Naive thymus-derived CD8-positive, alpha-beta T cell (primary cell): Measurements from ENCODE around the gene IVL. TPM values are rescaled to one million over a fixed set of nuclear protein-coding genes. Genes with fewer than 3 reads are reported as not detected.
A peak's percentile ranks its signal among the peaks of the same experiment; 100 is the strongest.

Source experiments
- ATAC-seq, 2 donors: fragments of 150-1000 bp; cut with Tn5 transposase in 1 of 2; sonication (Bioruptor Pico), chemical (Tn5 transposase) in 1 of 2; 1 replicate in 1 of 2; 2 replicates in 1 of 2; pipeline ENCODE4 v1.10.0; 2021; ENCODE audit warnings: mild to moderate bottlenecking in 2 of 2, moderate library complexity in 2 of 2
- POLR2A ChIA-PET: fragments of 350-600 bp; sonication (Branson Sonifier 250); formaldehyde crosslinking; loops from one replicate; lab custom pipeline; 2021; ENCODE audit warnings: antibody characterized with exemption; lab: Charles Lee
- DNase-seq, 10 donors: peaks; one replicate each; pipeline versions ENCODE4 v3.0.0 to v3.0.0-alpha.2; 2020 to 2022
- H3K27ac Mint-ChIP-seq, 10 donors: one replicate each; pipeline ENCODE4 v1.8.0; 2020 to 2022; ENCODE audit warnings: mild to moderate bottlenecking in 10 of 10, mixed read lengths in 10 of 10, moderate library complexity in 4 of 10, inconsistent platforms in 1 of 10
- H3K27me3 Mint-ChIP-seq, 5 donors: one replicate each; pipeline ENCODE4 v1.8.0; 2021 to 2022; ENCODE audit warnings: mixed read lengths in 5 of 5
- H3K36me3 Mint-ChIP-seq, 3 donors: one replicate each; pipeline ENCODE4 v1.8.0; 2020 to 2022; ENCODE audit warnings: mixed read lengths in 3 of 3, mild to moderate bottlenecking in 2 of 3, inconsistent platforms in 1 of 3
- H3K4me1 Mint-ChIP-seq, 4 donors: one replicate each; pipeline ENCODE4 v1.8.0; 2021 to 2022; ENCODE audit warnings: mixed read lengths in 4 of 4
- H3K4me3 Mint-ChIP-seq, 10 donors: one replicate each; pipeline ENCODE4 v1.8.0; 2020 to 2022; ENCODE audit warnings: mild to moderate bottlenecking in 10 of 10, mixed read lengths in 10 of 10, moderate library complexity in 6 of 10, inconsistent platforms in 1 of 10
- H3K9me3 Mint-ChIP-seq, 9 donors: one replicate each; pipeline ENCODE4 v1.8.0; 2020 to 2022; ENCODE audit warnings: mixed read lengths in 9 of 9, mild to moderate bottlenecking in 3 of 9, inconsistent platforms in 1 of 9, moderate library complexity in 1 of 9
- polyA plus RNA-seq, 3 donors: library from polyadenylated mRNA; unstranded; fragments of 300-500 nt; fragmentation: Illumina TruSeq; gene quantifications; one replicate each; pipeline ENCODE4 v1.2.3, GENCODE V29; 2021
- total RNA-seq, 8 experiments: library from RNA in 2 of 8; stranded (reverse) in 2 of 8; gene quantifications; one replicate each; pipeline ENCODE4 v1.2.3 and lab custom pipeline; 2021 to 2026

The IVL gene
- total and polyA plus RNA-seq, 5 experiments from 2014 or later, result not detected

DNA sequence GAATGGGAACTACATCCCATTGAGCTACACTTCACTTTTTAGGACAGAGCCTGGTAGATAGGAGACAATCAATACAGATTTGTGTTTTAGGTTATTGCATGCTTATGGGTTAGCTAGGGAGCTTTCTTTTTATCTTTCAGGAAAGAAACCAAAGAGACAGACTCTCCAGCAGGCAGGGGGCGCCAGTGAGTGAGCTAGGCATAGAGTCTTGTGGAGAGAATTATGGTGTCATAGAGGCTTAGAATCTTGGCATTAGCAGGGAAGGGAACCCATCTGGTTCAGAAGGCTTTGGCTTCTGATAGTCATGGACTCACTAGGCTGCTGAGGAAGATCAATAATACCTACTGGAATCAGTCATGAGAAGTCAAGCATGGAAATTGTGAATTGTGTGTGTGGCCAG lies 30.3 kb upstream of the IVL start, which contains the start of gene SMCP:
Gene SMCP, plus strand, starts transcription at position 281 of the 400 bp plus-strand sequence. CDS start 6,101 bp downstream, outside the sequence.
- Mint-ChIP-seq H3K27ac (no peak within 1 kb of the TSS), H3K27me3 (peaks cover 7 to 36% (median 19%) of the 10 kb centered on the region in 5 donors), H3K36me3 (no peaks in the 10 kb centered on the region), H3K4me1 (peaks cover 0 to 2% (median 0%) of the 10 kb centered on the region in 4 donors), H3K4me3 (peak within 1 kb of the TSS in 1 of 10 donors; percentile 46), H3K9me3 (peaks cover 0 to 2% (median 0%) of the 10 kb centered on the region in 9 donors)
- no peak for ATAC-seq
- DNase-seq, result no peak
- POLR2A ChIA-PET, result no interaction called here

DNA sequence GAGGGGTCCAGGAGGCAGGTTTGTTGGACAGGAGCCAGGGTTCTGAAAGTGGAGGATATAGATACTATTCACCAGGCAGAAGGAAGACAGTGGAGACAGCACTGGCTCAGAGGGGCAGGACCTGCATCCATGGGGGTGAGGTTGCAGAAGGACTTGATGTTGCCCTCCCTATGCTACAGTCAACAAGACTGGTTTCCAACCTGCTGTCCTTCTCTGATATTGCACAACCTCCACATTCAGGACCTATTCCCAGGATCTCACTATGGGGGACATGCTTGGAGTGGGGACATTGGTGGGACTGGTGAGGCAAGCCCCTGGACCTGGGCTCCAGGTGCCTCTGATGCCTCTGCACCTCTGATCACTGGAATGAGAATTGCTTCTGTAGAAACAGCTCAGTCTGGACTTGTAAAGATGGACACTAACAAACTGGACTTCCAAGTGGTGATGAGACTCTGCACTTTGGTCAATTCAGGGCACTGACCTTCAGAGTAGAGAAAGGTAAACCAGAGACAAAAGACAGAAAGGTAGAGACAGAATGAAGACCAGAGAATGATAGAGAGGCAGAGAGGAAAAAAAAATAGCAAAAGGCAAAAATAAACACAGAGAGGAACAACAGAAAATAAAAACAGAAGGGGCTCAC lies 28.7 kb upstream of the IVL start:
- Mint-ChIP-seq H3K27ac (no peak overlapping the region), H3K27me3 (peaks cover 7 to 35% (median 18%) of the 10 kb centered on the region in 5 donors), H3K9me3 (peaks cover 0 to 2% (median 0%) of the 10 kb centered on the region in 9 donors), H3K4me3 (no peak overlapping the region), H3K4me1 (peaks cover 0 to 2% (median 0%) of the 10 kb centered on the region in 4 donors), H3K36me3 (no peaks in the 10 kb centered on the region)
- DNase-seq (no peak), ATAC-seq (no peak)
- POLR2A ChIA-PET, result no interaction called here

DNA sequence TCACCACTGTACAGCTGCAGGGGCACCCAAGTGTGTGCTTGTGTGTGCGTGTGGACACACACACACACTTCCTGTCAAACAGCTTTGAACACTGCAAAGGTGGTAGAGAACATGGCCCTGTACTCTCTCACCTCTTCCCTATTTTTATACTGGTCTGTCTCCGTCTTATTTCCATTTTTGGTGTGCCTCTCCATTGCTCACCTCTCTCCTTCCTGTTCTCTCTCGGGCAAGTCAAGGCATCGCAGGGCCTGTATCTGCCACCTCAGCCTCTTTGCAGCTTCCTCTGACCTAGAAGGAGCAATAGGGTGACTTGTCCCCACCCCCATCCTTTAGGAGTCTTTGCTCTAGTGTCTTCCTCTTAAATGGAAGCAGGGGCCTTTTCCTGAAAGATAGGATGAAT lies 28.0 kb upstream of the IVL start:
- H3K9me3 Mint-ChIP-seq, result peaks cover 0 to 2% (median 0%) of the 10 kb centered on the region in 9 donors
- H3K4me3 Mint-ChIP-seq, result no peak overlapping the region
- no peak for ATAC-seq
- DNase-seq, result no peak
- no peak overlapping the region for H3K27ac Mint-ChIP-seq
- peaks cover 7 to 29% (median 15%) of the 10 kb centered on the region in 5 donors for H3K27me3 Mint-ChIP-seq
- H3K4me1 Mint-ChIP-seq, result peaks cover 0 to 2% (median 0%) of the 10 kb centered on the region in 4 donors
- H3K36me3 Mint-ChIP-seq, result no peaks in the 10 kb centered on the region
- POLR2A ChIA-PET, result no interaction called here

DNA sequence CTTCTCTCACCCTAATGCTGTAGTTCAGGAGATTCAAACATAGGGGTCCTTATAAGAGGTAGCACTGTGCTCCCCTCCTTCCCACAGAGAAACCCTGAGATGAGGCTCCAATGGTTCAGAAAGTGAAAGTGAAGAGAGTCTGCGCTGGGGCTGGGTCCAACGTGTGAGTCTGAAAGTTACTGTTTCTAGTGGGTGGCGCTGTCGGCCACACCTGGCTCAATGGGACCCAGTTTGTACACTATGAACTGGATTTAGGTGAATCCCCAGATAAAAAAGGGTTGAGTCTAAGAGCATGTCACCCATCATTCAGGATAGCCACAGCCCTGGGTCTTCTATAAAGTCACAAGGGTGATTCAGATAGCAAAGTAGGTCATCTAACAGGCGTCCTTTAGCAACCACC lies 27.4 kb upstream of the IVL start:
- no peaks in the 10 kb centered on the region for H3K36me3 Mint-ChIP-seq
- peaks cover 0 to 2% (median 0%) of the 10 kb centered on the region in 4 donors for H3K4me1 Mint-ChIP-seq
- POLR2A ChIA-PET, result no interaction called here
- ATAC-seq (no peak), DNase-seq (no peak)
- H3K4me3 Mint-ChIP-seq, result no peak overlapping the region
- peaks cover 0 to 2% (median 0%) of the 10 kb centered on the region in 9 donors for H3K9me3 Mint-ChIP-seq
- H3K27me3 Mint-ChIP-seq, result peaks cover 7 to 23% (median 15%) of the 10 kb centered on the region in 5 donors
- H3K27ac Mint-ChIP-seq, result no peak overlapping the region

DNA sequence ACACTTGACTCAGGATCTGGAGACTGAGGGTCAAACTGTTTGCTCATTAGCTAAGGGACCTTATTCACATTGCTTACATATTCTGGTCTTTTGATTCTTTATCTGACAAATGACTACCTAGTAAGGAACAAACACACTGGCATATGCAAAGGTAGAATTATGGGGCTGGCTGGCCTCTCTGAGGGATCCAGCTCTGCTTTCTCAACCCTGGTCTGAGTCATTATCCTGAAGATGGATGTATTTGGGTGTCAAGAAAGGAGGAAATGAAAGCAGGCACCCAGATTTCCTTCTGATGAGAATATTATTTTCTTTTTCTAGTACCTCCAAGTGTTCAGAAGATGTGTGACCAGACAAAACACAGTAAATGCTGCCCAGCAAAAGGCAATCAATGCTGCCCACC lies 24.3 kb upstream of the IVL start:
- POLR2A ChIA-PET, result no interaction called here
- H3K4me3 Mint-ChIP-seq, result no peak overlapping the region
- peaks cover 0 to 3% (median 0%) of the 10 kb centered on the region in 5 donors for H3K27me3 Mint-ChIP-seq
- no peaks in the 10 kb centered on the region for H3K9me3 Mint-ChIP-seq
- H3K27ac Mint-ChIP-seq, result no peak overlapping the region
- ATAC-seq, result no peak
- H3K4me1 Mint-ChIP-seq, result peaks cover 0 to 2% (median 0%) of the 10 kb centered on the region in 4 donors
- H3K36me3 Mint-ChIP-seq, result no peaks in the 10 kb centered on the region
- no peak for DNase-seq

DNA sequence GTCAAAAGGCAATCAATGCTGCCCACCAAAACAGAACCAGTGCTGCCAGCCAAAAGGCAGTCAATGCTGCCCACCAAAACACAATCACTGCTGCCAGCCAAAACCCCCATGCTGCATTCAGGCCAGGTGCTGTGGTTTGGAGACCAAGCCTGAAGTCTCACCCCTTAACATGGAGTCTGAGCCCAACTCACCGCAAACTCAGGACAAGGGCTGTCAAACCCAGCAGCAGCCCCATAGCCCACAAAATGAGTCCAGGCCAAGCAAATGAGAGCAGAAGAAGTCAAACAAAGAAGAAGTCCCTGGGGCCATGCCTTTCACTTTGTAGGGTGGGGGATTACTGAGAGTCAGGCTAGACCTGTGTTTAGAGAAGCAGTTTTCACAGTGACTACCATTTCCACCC lies 23.8 kb upstream of the IVL start:
- H3K27ac Mint-ChIP-seq, result peak overlapping the region in 1 of 10 donors; percentile 27
- H3K9me3 Mint-ChIP-seq, result no peaks in the 10 kb centered on the region
- H3K27me3 Mint-ChIP-seq, result peaks cover 0 to 3% (median 0%) of the 10 kb centered on the region in 5 donors
- no peak overlapping the region for H3K4me3 Mint-ChIP-seq
- no peak for ATAC-seq
- H3K4me1 Mint-ChIP-seq, result peaks cover 0 to 2% (median 0%) of the 10 kb centered on the region in 4 donors
- POLR2A ChIA-PET, result no interaction called here
- DNase-seq, result no peak
- H3K36me3 Mint-ChIP-seq, result no peaks in the 10 kb centered on the region

DNA sequence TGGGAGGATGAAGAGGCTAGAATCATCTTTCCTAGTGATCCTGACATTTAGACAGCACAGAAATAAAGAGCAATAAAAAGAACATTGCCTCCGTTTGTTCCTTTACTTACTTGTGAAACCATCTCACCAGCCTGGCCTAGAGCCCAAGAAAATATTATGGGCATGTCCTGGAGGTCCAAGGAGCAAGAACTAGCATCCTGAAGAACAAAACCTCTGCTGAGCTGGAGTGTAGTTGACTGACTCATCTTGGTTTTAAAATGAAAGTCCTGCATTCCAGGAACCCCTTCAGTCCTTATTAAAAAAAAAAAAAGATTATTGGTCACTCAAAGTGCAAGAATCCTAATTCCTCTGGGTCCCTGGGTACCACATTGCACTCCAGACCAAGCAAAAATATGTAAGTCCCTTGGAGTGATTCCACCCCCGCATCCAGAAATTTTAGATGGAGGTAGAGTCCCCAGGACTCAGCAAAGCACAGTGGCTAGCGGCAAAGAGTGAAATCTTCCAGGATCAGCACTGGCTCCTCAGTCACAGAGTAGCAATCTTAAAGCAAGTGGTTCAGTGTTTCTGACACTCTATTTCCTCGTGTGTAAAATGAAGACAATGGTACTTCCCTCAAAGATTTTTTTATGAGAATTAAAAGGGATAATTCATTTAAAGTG lies 23.3 kb upstream of the IVL start:
- H3K36me3 Mint-ChIP-seq, result no peaks in the 10 kb centered on the region

DNA sequence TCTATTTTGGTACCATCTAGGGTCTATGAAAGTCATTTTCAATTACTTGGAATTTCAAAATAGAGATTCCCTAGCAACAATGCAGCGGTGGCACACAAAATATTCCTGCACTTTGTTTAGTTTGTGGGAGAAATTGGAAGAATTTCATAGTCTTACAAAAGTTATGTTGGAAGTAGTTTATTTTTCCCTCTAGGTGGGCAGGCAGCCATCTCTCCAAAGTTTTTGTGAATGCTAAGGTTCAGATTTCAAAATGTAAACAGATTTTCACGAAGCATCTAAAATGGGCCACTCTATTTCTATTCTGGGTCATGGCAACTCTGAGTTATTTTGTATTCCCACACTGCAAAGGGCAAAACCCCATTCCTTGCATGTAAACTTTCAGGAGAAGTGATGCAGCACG lies 22.3 kb upstream of the IVL start:
- Mint-ChIP-seq H3K36me3 (no peaks in the 10 kb centered on the region), H3K27me3 (peaks cover 4 to 11% (median 7%) of the 10 kb centered on the region in 5 donors), H3K9me3 (no peaks in the 10 kb centered on the region), H3K4me1 (no peaks in the 10 kb centered on the region), H3K4me3 (no peak overlapping the region), H3K27ac (no peak overlapping the region)
- no peak for DNase-seq
- ATAC-seq, result no peak
- POLR2A ChIA-PET, result no interaction called here

More for the DNA sequence above, 23.3 kb upstream of the IVL start:
- Mint-ChIP-seq H3K4me3 (no peak overlapping the region), H3K9me3 (no peaks in the 10 kb centered on the region), H3K4me1 (peaks cover 0 to 2% (median 0%) of the 10 kb centered on the region in 4 donors), H3K27me3 (peaks cover 0 to 6% (median 5%) of the 10 kb centered on the region in 5 donors), H3K27ac (no peak overlapping the region)
- POLR2A ChIA-PET, result no interaction called here
- DNase-seq (no peak), ATAC-seq (no peak)

DNA sequence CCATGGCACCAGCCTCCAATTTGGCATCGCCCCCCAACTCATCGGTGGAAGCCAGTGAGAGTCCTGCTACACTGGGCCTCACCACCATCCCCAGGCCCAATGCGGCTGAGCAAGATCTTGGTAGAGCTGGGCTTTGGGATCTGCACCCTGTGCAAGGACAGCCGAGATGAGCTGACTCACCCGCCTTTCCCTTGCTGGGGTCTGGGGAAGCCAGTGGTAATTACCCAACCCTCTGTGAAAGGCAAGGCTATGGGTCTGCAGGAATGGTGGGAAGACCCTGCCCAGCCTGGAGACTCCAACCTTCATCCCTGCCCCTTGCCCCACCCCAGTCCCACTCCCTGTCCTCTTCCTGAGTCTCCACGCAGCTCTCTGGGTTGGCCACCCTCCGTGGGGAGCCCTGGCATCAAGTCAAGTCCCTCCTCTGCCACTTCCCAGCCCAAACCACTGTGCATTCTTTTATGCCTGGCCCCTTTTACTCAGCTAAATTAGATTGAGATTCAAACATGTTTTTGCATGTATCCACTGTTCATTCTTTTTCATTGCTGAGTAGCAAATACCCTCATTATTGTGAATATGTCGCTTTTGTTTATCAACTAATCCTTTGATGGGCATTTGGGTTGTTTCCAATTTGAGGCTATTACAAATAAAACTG lies 21.5 kb upstream of the IVL start:
- no peaks in the 10 kb centered on the region for H3K9me3 Mint-ChIP-seq
- H3K4me1 Mint-ChIP-seq, result no peaks in the 10 kb centered on the region
- no peak overlapping the region for H3K27ac Mint-ChIP-seq
- H3K27me3 Mint-ChIP-seq, result peaks cover 7 to 11% (median 8%) of the 10 kb centered on the region in 5 donors
- ATAC-seq, result no peak
- POLR2A ChIA-PET, result no interaction called here
- H3K4me3 Mint-ChIP-seq, result no peak overlapping the region
- no peak for DNase-seq
- H3K36me3 Mint-ChIP-seq, result no peaks in the 10 kb centered on the region

DNA sequence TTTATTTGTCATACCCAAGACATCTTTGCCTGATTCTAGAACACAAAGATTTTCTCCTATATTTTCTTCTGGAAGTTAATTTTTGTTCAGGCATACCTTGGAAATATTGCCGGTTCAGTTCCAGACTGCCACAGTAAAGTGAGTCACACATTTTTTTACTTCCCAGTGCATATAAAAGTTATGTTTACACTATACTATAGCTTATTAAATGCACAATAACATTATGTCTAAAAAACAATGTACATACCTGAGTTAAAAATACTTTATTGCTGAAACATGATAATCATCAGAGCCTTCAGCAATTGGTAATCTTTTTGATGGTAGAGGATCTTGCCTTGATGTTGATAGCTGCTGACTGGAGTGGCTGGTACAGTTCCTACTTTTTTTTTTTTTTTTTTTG lies 20.2 kb upstream of the IVL start:
- no peaks in the 10 kb centered on the region for H3K36me3 Mint-ChIP-seq
- ATAC-seq, result no peak
- H3K9me3 Mint-ChIP-seq, result no peaks in the 10 kb centered on the region
- POLR2A ChIA-PET, result no interaction called here
- no peak overlapping the region for H3K27ac Mint-ChIP-seq
- H3K27me3 Mint-ChIP-seq, result peaks cover 7 to 17% (median 10%) of the 10 kb centered on the region in 5 donors
- DNase-seq, result no peak
- no peaks in the 10 kb centered on the region for H3K4me1 Mint-ChIP-seq
- H3K4me3 Mint-ChIP-seq, result no peak overlapping the region

DNA sequence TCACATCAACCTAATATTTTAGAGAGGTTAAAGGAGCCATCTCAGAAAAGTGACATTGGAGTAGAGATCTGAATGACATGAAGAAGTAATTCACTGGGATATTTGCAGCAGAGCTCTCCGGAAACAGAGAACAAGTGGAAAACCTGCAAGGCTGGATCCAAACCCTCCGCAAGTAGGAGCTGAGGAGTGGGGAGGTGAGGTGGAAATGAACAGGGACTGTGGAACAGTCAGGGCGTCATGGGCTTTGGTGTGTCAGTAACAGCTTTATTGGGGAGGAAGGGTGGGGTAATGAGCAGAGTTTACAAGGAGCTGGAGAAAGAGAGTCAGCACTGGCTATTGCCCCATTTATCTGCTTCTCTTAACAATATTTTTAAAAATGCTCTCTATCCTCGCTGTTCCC lies 9.3 kb upstream of the IVL start:
- no peak for ATAC-seq
- DNase-seq, result no peak
- Mint-ChIP-seq H3K4me1 (no peaks in the 10 kb centered on the region), H3K36me3 (no peaks in the 10 kb centered on the region), H3K4me3 (no peak overlapping the region), H3K27ac (no peak overlapping the region), H3K27me3 (peaks cover 20 to 61% (median 44%) of the 10 kb centered on the region in 5 donors), H3K9me3 (peaks cover 0 to 3% (median 0%) of the 10 kb centered on the region in 9 donors)
- POLR2A ChIA-PET, result no interaction called here

DNA sequence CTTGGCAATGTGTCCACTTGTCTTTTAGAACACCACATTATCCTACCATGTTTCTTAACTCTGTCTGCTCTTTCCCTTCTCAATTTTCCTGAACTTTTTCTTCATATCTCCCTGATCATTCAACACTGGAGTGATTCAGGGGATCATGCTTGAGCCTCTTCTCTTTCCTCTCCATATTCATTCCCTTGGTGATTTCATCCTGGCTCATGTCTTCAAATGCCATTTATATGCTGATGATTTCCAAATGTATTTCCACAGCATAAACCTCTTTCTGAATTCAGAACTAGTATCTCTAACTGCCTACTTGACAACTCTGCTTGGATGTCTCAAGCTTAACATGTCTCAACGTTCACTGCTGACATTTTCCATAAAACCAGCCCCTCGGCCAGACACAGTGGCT lies 8.5 kb upstream of the IVL start:
- Mint-ChIP-seq H3K4me1 (no peaks in the 10 kb centered on the region), H3K9me3 (peaks cover 0 to 2% (median 0%) of the 10 kb centered on the region in 9 donors), H3K27ac (no peak overlapping the region), H3K36me3 (no peaks in the 10 kb centered on the region), H3K27me3 (peaks cover 16 to 57% (median 44%) of the 10 kb centered on the region in 5 donors), H3K4me3 (no peak overlapping the region)
- no peak for DNase-seq
- no peak for ATAC-seq
- POLR2A ChIA-PET, result no interaction called here

DNA sequence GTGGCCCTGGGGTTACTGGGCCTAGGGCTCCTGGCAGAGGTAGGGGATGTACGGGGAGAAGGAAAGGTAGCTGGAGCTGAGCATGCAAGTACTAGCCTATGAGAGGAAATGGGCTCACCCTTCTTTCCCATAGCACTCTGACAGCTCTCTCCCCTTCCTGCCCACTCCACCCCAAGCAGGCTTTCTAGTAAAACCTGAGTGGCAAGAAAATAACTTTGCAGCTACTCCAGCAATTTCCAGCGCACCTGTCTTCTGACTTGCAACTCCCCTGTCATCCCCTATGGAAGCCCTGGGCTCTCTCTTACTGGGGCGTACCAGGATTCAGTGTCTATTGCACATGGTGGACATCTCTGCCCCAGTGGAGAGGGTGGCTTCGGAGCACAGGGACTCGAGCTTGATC lies 6.7 kb upstream of the IVL start:
- POLR2A ChIA-PET, result no interaction called here
- no peak for DNase-seq
- peaks cover 0 to 2% (median 0%) of the 10 kb centered on the region in 4 donors for H3K4me1 Mint-ChIP-seq
- no peaks in the 10 kb centered on the region for H3K36me3 Mint-ChIP-seq
- no peak for ATAC-seq
- no peak overlapping the region for H3K27ac Mint-ChIP-seq
- no peak overlapping the region for H3K4me3 Mint-ChIP-seq
- peaks cover 16 to 59% (median 49%) of the 10 kb centered on the region in 5 donors for H3K27me3 Mint-ChIP-seq
- peaks cover 0 to 2% (median 0%) of the 10 kb centered on the region in 9 donors for H3K9me3 Mint-ChIP-seq
